GM03348 (cell line): Measurements from ENCODE around the gene UBE2K.
A peak's percentile ranks its signal among the peaks of the same experiment; 100 is the strongest.
"Not testable (repeated sequence)": the region's sequence is repeated elsewhere in the genome, so short reads cannot be mapped to it uniquely, and the experiment has no call there.

Source experiments
- DNase-seq: peaks from one replicate; pipeline ENCODE4 v3.0.0; 2012; ENCODE audit warnings: low spot score

Gene UBE2K

GRCh38 chr4:39808231-39808749 is 110.4 kb downstream of the UBE2K start:
- no peak for DNase-seq

GRCh38 chr4:39812500-39812899 is 114.6 kb downstream of the UBE2K start:
- DNase-seq: no peak

GRCh38 chr4:39813033-39813432 is 115.1 kb downstream of the UBE2K start:
- DNase-seq: not testable (repeated sequence)

GRCh38 chr4:39813761-39814160 is 115.8 kb downstream of the UBE2K start:
- not testable (repeated sequence) for DNase-seq

- DNase-seq: peak; percentile 16
Measured at GRCh38 chr4:39814403-39815185, 116.7 kb downstream of the UBE2K start.

- DNase-seq: no peak
Measured at GRCh38 chr4:39818646-39819045, 120.7 kb downstream of the UBE2K start.

GRCh38 chr4:39820186-39820585 is 122.2 kb downstream of the UBE2K start:
- DNase-seq: no peak

- DNase-seq: no peak
Measured at GRCh38 chr4:39821951-39822350, 124.0 kb downstream of the UBE2K start.

- DNase-seq: no peak
Measured at GRCh38 chr4:39822662-39823061, 124.7 kb downstream of the UBE2K start.

- peak; percentile 62 for DNase-seq
Measured at GRCh38 chr4:39823191-39823590, 125.3 kb downstream of the UBE2K start.

- DNase-seq: no peak
Measured at GRCh38 chr4:39825090-39825489, 127.2 kb downstream of the UBE2K start.

GRCh38 chr4:39825741-39826231 is 127.8 kb downstream of the UBE2K start:
- peak; percentile 35 for DNase-seq
